Lower leg skin (tissue), 4 donors: ENCODE data around the gene BLOC1S4. TPM values are rescaled to one million over a fixed set of nuclear protein-coding genes. Genes with fewer than 3 reads are reported as not detected.
A peak's percentile ranks its signal among the peaks of the same experiment; 100 is the strongest.

ENCODE experiments used
- DNase-seq, 2 donors: peaks; one replicate each; pipeline ENCODE4 v3.0.0-alpha.2; 2019; ENCODE audit warnings: low spot score in 2 of 2
- H3K4me3 ChIP-seq: fragments of 200-600 bp; sonication (generic); 2 replicates; pipeline ENCODE4 v1.5.1; 2017; ENCODE audit warnings: mild to moderate bottlenecking, low read depth; ENCODE audit not compliant: poor library complexity, severe bottlenecking
- CTCF ChIP-seq, 3 donors: fragments of 450-650 bp; IDR thresholded peaks; one replicate each; pipeline ENCODE4 v1.5.1; 2016; ENCODE audit warnings: antibody characterized with exemption in 3 of 3, mild to moderate bottlenecking in 3 of 3, moderate library complexity in 2 of 3
- POLR2A ChIP-seq, 2 donors: fragments of 450-650 bp; IDR thresholded peaks; one replicate each; pipeline ENCODE4 v1.6.1; 2016 to 2017; ENCODE audit warnings: antibody characterized with exemption in 2 of 2, mild to moderate bottlenecking in 1 of 2, moderate library complexity in 1 of 2
- WGBS, 2 donors: methylation state at CpG; one replicate each; pipeline ENCODE4 v1.1.5; 2018; 5-methylcytosine and 5-hydroxymethylcytosine counted together
- intact Hi-C: fragments of 100-400 bp; cut with DNase I; formaldehyde crosslinking; loops from one replicate; pipeline ENCODE4 v1.15.0; 2023; ENCODE audit warnings: low total_unique reads
- total RNA-seq, 4 donors: library from RNA; depleted of rRNA; stranded (reverse); fragments of >200 nt; gene quantifications; one replicate each; pipeline ENCODE4 v1.1.0, GENCODE V29; 2016

The BLOC1S4 gene
- total RNA-seq, 4 donors from 2014 or later: 17.9 to 24.3 (median 22.8) TPM

DNA sequence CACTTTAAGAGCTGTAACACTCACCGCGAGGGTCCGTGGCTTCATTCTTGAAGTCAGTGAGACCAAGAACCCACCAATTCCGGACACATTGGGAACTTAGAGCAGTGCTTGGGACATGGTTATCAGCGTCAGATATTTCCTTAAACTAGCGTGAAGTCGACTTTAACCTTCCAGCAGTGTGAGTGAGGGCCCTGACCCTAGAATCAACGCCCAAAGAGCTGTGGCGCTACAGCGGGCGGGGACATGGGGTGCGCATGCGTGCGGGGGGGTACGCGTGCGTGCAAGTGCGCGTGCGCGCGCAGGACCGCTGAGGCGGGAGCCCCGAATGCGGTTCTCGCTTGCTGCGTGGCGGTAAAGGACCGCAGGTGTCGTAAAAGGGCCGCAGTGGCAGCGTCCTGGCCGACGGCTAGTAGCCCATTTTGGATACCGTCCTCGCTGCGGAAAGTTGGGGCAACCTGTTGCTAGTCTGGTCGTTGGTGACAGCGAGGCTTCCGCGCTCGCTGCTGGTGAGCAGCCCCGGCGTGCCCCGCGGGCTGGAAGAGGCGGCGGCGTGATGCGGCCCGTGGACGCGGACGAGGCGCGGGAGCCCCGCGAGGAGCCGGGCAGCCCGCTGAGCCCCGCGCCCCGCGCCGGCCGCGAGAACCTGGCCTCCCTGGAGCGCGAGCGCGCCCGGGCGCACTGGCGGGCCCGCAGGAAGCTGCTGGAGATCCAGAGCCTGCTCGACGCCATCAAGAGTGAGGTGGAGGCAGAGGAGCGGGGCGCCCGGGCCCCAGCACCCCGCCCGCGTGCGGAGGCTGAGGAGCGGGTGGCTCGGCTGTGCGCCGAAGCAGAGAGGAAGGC lies 42.1 kb upstream of the BLOC1S4 start:
- no peak for TF ChIP-seq CTCF (IDR thresholded peaks at IDR 0.05)
- peak in 1 of 2 donors; percentile 10 for TF ChIP-seq POLR2A (IDR thresholded peaks at IDR 0.05)
- intact Hi-C loops: no loop called here
- DNase-seq: peak; percentile 94 to 98
- 1% methylated on average over 55 to 89 of the region's 89 CpGs for WGBS, 2 donors
- peak overlapping the region; percentile 64 for H3K4me3 ChIP-seq

DNA sequence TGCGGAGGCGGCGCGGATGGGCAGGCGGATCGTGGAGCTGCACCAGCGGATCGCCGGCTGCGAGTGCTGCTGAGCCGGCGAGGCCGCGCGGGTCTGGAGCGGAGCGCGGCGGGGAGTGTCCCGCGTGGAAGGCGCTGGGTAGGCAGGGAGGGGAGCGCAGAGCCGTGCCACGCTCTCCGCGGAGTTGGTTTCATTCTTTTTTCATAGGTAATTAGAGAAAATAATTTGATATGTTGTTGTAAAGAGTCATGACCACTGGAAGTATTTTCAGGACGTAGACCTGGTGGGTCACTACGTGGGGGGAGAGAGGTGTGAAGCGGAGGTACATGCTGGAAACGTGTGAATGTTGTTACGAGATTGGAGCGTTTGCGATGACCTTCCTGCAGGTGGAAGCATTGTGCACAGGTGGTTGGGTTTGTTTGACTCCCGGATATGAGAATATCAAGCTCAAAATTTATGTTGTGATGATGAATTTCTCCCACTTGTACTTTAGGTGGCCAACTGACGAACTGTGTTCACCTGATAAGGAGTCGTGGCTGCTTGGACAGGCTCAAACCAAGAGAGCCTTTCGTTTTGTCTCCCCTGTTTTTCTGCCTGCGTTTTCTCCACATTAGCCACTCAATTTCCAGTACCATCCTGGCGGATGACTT lies 41.3 kb upstream of the BLOC1S4 start:
- H3K4me3 ChIP-seq: peak overlapping the region; percentile 64
- intact Hi-C loops: no loop called here
- TF ChIP-seq CTCF (IDR thresholded peaks at IDR 0.05) (no peak), POLR2A (IDR thresholded peaks at IDR 0.05) (no peak)
- no peak for DNase-seq
- 5 to 6% methylated on average over 36 to 39 of the region's 40 CpGs for WGBS, 2 donors

DNA sequence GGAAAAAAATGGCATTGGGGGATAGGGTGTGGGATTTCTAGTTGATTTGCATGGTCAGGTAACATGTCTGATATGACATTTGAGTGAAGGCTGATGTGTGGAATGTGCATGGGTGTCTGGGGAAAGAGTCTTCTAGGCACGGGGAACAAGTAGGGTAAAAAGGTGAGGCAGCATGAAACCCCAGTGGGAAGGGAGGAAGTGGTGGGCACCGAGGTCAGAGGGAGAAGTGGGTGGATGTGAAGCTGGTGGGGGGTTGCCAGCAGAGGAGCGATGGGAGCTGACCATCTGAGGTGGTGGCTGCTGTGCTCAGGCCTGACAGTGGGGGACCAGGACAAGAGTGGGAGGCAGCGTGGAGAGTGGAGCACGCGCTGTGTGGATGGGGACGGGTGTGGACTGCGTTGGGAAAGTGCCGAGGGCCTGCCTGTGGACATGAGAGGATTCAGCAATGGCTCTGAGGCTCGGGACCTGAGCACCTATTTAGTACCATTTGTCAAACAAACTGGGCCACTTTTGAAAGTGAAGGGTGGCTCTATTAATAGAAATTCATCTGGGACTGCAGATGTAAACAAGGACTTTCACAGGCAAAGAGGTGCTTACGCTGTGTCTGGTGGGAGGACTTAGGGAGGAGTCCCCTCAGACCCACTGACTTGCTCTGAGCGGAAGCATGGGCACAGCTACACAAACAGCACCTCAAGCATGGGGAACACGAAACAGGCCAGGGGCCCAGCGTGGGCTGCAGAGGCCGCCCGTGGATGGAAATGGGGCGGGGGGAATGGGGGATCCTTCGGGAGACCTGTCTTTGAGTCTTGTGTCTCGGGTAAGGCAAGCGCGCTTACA lies 39.0 kb upstream of the BLOC1S4 start:
- no peak overlapping the region for H3K4me3 ChIP-seq
- intact Hi-C loops: no loop called here
- WGBS, 2 donors: 88 to 90% methylated on average over 21 of the region's 21 CpGs
- no peak for TF ChIP-seq CTCF (IDR thresholded peaks at IDR 0.05)
- no peak for TF ChIP-seq POLR2A (IDR thresholded peaks at IDR 0.05)
- DNase-seq: no peak

- no peak for DNase-seq
- no peak overlapping the region for H3K4me3 ChIP-seq
- intact Hi-C loops: no loop called here
- WGBS, 2 donors: 85% methylated on average over 10 of the region's 10 CpGs
- TF ChIP-seq CTCF (IDR thresholded peaks at IDR 0.05): no peak
- TF ChIP-seq POLR2A (IDR thresholded peaks at IDR 0.05): no peak
Observed at GRCh38 chr4:6680372-6681034, 35.5 kb upstream of the BLOC1S4 start.

GRCh38 chr4:6681191-6681590 lies 34.8 kb upstream of the BLOC1S4 start:
- no peak for DNase-seq
- no peak for TF ChIP-seq CTCF (IDR thresholded peaks at IDR 0.05)
- no peak for TF ChIP-seq POLR2A (IDR thresholded peaks at IDR 0.05)
- 72 to 92% methylated on average over 8 to 9 of the region's 9 CpGs for WGBS, 2 donors

More at GRCh38 chr4:6681191-6681590, 34.8 kb upstream of the BLOC1S4 start:
- no peak overlapping the region for H3K4me3 ChIP-seq
- intact Hi-C loops: no loop called here
